ENCODE measurements around the gene C16orf95. TPM values are rescaled to one million over a fixed set of nuclear protein-coding genes. Genes with fewer than 3 reads are reported as not detected.

The C16orf95 gene
- total and polyA plus RNA-seq, 3 donors from 2014 or later: 53.1 to 203 (median 71.9) TPM

DNA sequence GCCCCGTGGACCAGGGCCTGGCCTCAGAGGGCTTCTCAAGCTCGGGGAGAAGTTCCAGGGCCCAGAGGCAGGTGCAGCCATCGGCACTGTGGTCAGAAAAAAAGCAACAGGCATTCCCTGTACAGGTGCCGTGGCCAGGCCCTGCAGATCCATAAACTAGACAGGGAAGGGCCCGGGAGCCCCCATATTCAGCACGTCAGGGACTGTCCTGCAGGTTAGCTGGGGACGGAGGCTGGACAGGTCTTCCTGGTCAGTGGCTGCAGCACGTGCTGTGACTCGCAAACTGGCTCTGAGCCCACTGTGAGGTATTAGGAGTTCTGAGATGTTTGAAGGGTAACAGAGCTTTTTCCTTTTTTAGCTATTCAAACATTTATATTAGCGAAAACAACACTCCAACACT is 15.0 kb upstream of the C16orf95 start:
- Histone ChIP-seq H3K27me3 (no peaks in the 10 kb centered on the region), H3K36me3 (ENCODE audit: low read depth, missing control alignments) (no peaks in the 10 kb centered on the region), H3K4me1 (peaks cover 4% of the 10 kb centered on the region), H3K4me3 (no peak overlapping the region), H3K27ac (no peak overlapping the region), H3K9me3 (no peaks in the 10 kb centered on the region)
- TF ChIP-seq, protein P1, sequence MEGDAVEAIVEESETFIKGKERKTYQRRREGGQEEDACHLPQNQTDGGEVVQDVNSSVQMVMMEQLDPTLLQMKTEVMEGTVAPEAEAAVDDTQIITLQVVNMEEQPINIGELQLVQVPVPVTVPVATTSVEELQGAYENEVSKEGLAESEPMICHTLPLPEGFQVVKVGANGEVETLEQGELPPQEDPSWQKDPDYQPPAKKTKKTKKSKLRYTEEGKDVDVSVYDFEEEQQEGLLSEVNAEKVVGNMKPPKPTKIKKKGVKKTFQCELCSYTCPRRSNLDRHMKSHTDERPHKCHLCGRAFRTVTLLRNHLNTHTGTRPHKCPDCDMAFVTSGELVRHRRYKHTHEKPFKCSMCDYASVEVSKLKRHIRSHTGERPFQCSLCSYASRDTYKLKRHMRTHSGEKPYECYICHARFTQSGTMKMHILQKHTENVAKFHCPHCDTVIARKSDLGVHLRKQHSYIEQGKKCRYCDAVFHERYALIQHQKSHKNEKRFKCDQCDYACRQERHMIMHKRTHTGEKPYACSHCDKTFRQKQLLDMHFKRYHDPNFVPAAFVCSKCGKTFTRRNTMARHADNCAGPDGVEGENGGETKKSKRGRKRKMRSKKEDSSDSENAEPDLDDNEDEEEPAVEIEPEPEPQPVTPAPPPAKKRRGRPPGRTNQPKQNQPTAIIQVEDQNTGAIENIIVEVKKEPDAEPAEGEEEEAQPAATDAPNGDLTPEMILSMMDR (IDR thresholded peaks at IDR 0.05): no peak
- TF ChIP-seq POLR2A (IDR thresholded peaks at IDR 0.05): no peak
- 79 to 82% methylated on average over 9 to 10 of the region's 10 CpGs for WGBS, 2 donors
- no peak for DNase-seq
- intact Hi-C loops (cut with DNase I; ENCODE audit: low total_unique reads): no loop called here

DNA sequence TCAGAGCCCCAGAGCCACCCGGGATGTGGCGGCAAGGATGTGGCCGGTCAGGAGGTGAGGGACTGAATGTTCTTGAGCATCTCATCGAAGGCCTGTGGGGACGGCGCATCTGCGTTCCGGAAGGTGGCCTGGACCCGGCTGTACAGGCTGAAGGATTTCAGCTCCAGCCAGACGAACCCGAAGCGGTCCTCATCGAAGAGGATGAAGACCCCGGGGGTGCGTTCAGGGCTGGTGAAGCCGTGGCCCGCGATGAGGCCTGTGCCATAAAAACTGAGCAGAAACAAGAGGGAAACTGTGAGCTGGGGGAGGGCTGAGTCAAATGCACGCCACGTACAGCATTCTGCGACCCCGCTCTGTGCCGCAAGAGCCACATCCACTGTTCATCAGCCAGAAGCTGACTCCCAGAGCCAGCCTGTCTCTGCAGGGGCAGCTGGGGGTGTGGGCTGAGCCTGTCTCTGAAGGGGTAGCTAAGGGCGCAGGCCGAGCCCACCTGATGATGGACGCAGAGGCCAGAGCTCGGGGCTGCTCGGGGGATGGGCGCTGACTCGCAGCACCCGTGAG is 14.1 kb upstream of the C16orf95 start:
- intact Hi-C loops (cut with DNase I; ENCODE audit: low total_unique reads): no loop called here
- TF ChIP-seq, protein P1 (IDR thresholded peaks at IDR 0.05): no peak
- no peak for TF ChIP-seq POLR2A (IDR thresholded peaks at IDR 0.05)
- no peaks in the 10 kb centered on the region for H3K27me3 ChIP-seq
- no peak for DNase-seq
- H3K36me3 ChIP-seq (ENCODE audit: low read depth, missing control alignments): no peaks in the 10 kb centered on the region
- H3K9me3 ChIP-seq: no peaks in the 10 kb centered on the region
- 91 to 92% methylated on average over 21 to 31 of the region's 31 CpGs for WGBS, 2 donors
- no peak overlapping the region for H3K4me3 ChIP-seq
- H3K27ac ChIP-seq: no peak overlapping the region
- peaks cover 1% of the 10 kb centered on the region for H3K4me1 ChIP-seq

DNA sequence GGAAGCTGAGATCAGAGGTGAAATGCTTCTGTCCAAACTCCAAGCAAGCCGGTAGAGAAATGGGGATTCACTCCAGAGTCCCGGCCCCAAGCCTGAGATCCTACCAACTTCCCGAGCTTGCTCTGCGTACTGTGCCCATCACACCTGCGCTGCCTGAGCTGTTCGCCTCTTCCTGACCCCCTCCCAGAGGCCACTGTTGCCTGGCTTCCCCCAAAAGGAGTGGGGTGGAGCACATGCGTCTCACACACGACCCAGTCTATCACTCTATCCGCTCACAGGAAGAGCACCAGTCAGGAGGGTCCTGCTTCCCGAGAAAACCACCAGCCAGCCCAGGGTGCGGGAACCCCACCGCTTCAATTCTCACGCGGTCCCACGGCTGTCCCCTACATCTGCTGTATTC is 13.5 kb upstream of the C16orf95 start:
- TF ChIP-seq, protein P1 (IDR thresholded peaks at IDR 0.05): no peak
- no peak for TF ChIP-seq POLR2A (IDR thresholded peaks at IDR 0.05)
- intact Hi-C loops (cut with DNase I; ENCODE audit: low total_unique reads): no loop called here
- no peak for DNase-seq
- no peaks in the 10 kb centered on the region for H3K36me3 ChIP-seq (ENCODE audit: low read depth, missing control alignments)
- H3K27me3 ChIP-seq: no peaks in the 10 kb centered on the region
- H3K4me3 ChIP-seq: no peak overlapping the region
- H3K27ac ChIP-seq: no peak overlapping the region
- WGBS, 2 donors: 89 to 93% methylated on average over 15 of the region's 15 CpGs
- no peaks in the 10 kb centered on the region for H3K9me3 ChIP-seq
- H3K4me1 ChIP-seq: no peaks in the 10 kb centered on the region

DNA sequence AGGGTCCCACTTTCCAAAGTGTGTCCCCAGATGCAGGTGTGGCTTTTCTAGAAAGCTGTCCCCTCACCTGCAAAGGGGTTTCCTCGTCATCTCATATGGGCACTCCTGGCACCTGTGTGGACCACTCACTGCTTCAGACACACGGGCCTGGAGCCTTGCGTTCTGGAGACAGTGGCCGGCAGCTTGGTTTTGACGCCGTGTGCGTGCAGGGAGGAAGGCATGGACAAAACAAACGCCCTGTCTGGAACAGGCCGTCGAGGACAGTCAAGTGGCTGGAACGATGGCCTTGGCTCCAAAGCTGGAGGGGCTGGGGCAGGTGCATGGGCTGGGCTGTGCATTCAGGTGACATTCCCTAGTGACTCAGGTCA is 13.0 kb upstream of the C16orf95 start:
- 92 to 100% methylated on average over 3 to 11 of the region's 11 CpGs for WGBS, 2 donors
- intact Hi-C loops (cut with DNase I; ENCODE audit: low total_unique reads): no loop called here
- Histone ChIP-seq H3K4me1 (no peaks in the 10 kb centered on the region), H3K27me3 (no peaks in the 10 kb centered on the region), H3K4me3 (no peak overlapping the region), H3K9me3 (no peaks in the 10 kb centered on the region), H3K36me3 (ENCODE audit: low read depth, missing control alignments) (no peaks in the 10 kb centered on the region), H3K27ac (peak overlapping the region in 1 of 2 donors; percentile 4)
- TF ChIP-seq, protein P1 (IDR thresholded peaks at IDR 0.05): no peak
- TF ChIP-seq POLR2A (IDR thresholded peaks at IDR 0.05): no peak
- DNase-seq: no peak
